Measurements from ENCODE around the gene PELI1.
"Not testable (repeated sequence)": the region's sequence is repeated elsewhere in the genome, so short reads cannot be mapped to it uniquely, and the experiment has no call there.

PELI1 gene

GRCh38 chr2:64080179-64080578 is 64.0 kb downstream of the PELI1 start:
- no peak for DNase-seq

DNA sequence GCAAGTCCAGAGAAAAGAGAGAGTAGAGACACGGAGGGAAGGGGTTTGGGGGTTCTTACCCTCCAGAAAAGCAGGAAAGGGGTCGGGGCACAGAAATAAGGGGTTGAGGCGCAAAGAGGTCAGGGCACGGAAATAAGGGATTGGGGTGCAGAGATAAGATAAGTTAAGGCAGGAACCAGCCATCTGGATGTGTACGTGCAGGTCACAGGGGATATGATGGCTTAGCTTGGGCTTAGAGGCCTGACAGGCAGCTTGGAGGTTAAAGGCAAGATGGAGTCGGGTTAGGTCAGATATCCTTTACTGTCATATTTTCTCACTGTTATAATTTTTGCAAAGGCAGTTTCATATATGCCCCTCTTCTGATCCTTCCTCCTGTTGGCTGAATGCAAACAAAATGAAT is 64.5 kb downstream of the PELI1 start:
- DNase-seq = not testable (repeated sequence)

- DNase-seq = not testable (repeated sequence)
Measured at GRCh38 chr2:64076828-64077227, 67.4 kb downstream of the PELI1 start.

DNA sequence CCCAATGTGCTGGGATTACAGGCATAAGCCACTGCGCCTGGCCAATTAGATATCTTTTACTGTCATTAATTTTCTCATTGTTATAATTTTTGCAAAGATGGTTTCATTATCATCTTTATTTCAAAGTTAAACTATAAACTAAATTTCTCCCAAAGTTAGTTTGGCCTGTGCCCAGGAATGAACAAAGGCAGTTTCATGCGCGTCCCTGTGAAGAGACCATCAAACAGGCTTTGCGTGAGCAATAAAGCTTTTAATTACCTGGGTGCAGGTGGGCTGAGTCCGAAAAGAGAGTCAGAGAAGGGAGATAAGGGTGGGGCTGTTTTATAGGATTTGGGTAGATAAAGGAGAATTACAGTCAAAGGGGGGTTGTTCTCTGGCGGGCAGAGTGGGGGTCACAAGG is 69.6 kb downstream of the PELI1 start:
- DNase-seq = not testable (repeated sequence)

DNA sequence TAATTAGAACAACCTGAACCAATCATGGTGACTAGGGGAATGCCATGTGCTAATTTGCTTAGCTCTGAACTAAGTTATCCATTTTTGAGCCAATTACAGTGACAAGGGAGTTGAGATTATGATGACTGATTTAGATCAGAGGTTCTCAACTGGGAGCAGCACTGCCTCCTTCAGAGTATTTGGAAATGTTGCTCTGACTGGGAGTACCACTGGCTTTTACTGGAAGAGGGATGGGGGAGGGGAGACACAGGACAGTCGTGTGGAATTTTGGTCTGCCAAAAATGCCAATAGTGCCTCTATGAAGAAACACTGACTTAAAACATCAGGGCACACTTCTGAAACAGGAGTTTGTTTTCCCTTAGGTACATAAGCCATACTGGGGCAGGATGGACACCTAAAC is 76.9 kb downstream of the PELI1 start:
- DNase-seq = no peak

- DNase-seq = no peak
Measured at GRCh38 chr2:64065516-64065915, 78.7 kb downstream of the PELI1 start.

- DNase-seq = peak; percentile 79
Measured at GRCh38 chr2:64063924-64064331, 80.3 kb downstream of the PELI1 start.

GRCh38 chr2:64063454-64063853 is 80.8 kb downstream of the PELI1 start:
- no peak for DNase-seq

DNA sequence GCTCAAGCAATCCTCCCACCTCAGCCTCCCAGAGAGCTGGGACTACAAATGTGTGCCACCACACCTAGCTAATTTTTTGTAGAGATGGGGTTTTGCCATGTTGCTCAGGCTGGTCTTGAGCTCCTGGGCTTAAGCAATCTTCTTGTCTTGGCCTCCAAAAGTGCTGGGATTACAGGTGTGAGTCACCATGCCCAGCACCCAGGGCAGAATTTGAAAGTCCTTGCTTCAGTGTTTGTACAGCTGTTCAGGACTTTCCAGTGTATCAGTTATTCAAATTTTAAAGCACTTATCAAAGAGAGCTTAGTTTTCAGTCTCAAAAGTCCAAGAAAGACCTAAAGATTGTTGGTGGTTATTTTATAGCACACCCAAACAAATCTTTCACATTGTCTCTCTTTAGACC is 81.4 kb downstream of the PELI1 start:
- no peak for DNase-seq

GRCh38 chr2:64059270-64059669 is 85.0 kb downstream of the PELI1 start:
- no peak for DNase-seq

DNA sequence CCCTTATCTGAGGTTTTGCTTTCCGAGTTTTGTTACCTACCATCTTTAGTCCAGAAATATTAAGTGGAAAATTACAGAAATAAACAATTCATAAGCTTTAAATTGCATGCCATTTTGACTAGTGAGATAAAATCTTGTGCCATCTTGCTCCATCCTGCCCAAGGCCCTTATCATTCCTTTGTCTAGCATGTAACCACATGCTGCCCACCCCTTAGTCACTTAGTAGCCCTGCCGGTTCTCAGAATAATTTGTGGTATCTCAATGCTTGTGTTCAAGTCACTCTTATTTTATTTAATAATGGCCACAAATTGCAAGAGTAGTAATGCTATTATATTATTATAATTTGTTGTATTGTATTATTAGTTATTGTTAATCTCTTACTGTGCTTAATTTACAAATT is 88.2 kb downstream of the PELI1 start:
- DNase-seq = no peak

DNA sequence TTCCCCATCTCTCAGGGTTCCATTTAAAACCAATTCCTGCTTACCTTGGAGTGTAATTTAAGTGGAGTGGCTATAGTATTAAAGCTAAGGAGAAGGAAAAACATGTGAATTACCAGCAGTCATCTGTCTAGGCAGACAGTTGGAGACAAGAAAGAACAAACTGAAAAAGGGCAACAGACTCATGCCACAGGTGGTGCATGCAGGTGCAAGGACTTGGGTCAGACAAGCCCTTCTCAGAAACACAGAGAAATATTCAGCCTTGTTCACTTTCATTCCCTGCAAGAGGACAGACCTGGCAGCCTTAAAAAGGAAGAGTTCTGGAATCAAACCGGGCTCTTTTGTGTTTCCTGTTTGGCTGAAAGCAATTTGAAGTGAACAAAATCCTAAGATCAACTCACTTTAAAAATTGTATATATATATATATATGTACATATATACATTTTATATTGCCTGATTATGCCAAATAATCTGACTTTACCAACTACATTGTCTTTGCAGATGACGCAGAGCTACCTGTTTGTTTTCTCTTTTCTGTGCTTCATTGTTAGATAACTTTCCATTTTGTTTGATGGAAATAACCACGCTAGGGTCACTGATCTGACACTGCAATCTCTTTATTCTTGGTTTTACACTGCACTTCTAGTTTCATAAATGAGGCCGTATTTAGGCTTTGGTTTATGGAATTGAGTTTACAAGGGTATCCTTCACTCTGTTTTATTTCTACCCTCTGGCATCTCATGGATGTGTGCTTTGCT is 89.9 kb downstream of the PELI1 start:
- no peak for DNase-seq

DNA sequence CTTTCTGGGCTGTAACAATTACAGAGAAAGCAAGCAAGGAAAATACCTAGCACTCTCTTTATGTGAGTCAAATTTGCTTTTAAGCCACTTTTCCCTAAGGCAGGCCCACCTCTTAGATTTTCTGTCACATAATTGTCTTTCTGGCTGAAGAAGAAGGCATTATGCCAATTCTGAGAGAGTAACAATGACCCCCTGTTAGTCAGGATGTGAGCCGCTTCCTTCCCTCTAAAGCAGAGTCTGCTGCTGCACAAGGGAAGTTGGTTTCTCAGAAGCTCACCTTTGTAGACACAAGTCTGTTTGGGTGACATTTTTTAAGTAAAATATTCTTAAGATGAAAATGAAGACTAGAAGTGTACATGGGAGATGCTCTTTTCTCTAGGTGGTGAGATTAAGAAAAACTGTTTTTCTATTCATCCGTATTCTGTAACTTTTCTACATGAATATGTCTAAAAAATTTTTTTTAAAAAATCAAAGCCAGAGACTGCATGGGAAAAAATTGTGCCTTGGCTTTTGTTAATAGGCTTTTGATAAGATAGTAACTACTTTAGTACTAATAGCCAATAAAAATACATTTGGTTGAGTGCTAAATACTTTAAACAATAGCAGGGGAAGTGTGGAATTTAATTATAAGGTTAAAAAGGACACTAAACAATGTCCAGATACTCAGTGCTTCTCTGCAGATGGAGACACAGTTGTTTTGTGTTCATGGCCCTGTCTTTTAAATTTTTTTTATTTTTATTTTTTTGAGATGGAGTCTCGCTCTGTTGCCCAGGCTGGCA is 91.6 kb downstream of the PELI1 start:
- no peak for DNase-seq

GRCh38 chr2:64049633-64050220 is 94.5 kb downstream of the PELI1 start:
- DNase-seq = peak; percentile 58

GRCh38 chr2:64045938-64046337 is 98.3 kb downstream of the PELI1 start:
- no peak for DNase-seq
